Liver (tissue), 9 donors: ENCODE data around the gene LAMB3. TPM values are rescaled to one million over a fixed set of nuclear protein-coding genes. Genes with fewer than 3 reads are reported as not detected.

Experiments used
- DNase-seq: peaks from one replicate; pipeline ENCODE4 v3.0.0-alpha.2; 2017; ENCODE audit warnings: low spot score
- H3K27ac ChIP-seq, 2 donors: one replicate each; pipeline ENCODE4 v1.7.0; 2013; ENCODE audit warnings: inconsistent platforms in 2 of 2, low read length in 2 of 2, control low read depth in 1 of 2, low read depth in 1 of 2, mild to moderate bottlenecking in 1 of 2
- H3K27me3 ChIP-seq, 4 donors: one replicate each; pipeline versions ENCODE4 v1.6.1 to v1.7.0; 2013; ENCODE audit warnings: low read length in 3 of 4, inconsistent platforms in 1 of 4, mild to moderate bottlenecking in 1 of 4, moderate library complexity in 1 of 4; ENCODE audit not compliant: control insufficient read depth in 4 of 4, insufficient read depth in 4 of 4
- H3K36me3 ChIP-seq, 4 donors: one replicate each; pipeline versions ENCODE4 v1.6.1 to v1.7.0; 2013; ENCODE audit warnings: low read length in 3 of 4, mild to moderate bottlenecking in 3 of 4, low read depth in 1 of 4, moderate library complexity in 1 of 4; ENCODE audit not compliant: control insufficient read depth in 4 of 4, insufficient read depth in 3 of 4
- H3K4me1 ChIP-seq, 4 donors: one replicate each; pipeline versions ENCODE4 v1.6.1 to v1.7.0; 2013; ENCODE audit warnings: low read length in 3 of 4, mild to moderate bottlenecking in 3 of 4, moderate library complexity in 1 of 4; ENCODE audit not compliant: control insufficient read depth in 4 of 4, insufficient read depth in 4 of 4
- H3K4me3 ChIP-seq, 3 donors: one replicate each; pipeline versions ENCODE4 v1.6.1 to v1.7.0; 2013; ENCODE audit warnings: low read length in 3 of 3, control low read depth in 1 of 3, low read depth in 1 of 3, mild to moderate bottlenecking in 1 of 3
- H3K9ac ChIP-seq, 2 donors: one replicate each; pipeline ENCODE4 v1.7.0; 2013; ENCODE audit warnings: low read length in 2 of 2, mild to moderate bottlenecking in 2 of 2, moderate library complexity in 2 of 2, control low read depth in 1 of 2, low read depth in 1 of 2
- H3K9me3 ChIP-seq, 4 donors: one replicate each; pipeline versions ENCODE4 v1.6.1 to v1.7.0; 2013; ENCODE audit warnings: low read length in 3 of 4; ENCODE audit not compliant: control insufficient read depth in 4 of 4
- EGR1 ChIP-seq, 2 donors: IDR thresholded peaks; 2 replicates each; pipeline ENCODE4 v1.6.1; 2016 to 2018; ENCODE audit warnings: antibody characterized with exemption in 2 of 2, low read depth in 2 of 2
- FOXA1 ChIP-seq: IDR thresholded peaks from 2 replicates; pipeline ENCODE4 v1.6.1; 2016; ENCODE audit warnings: antibody characterized with exemption
- FOXA2 ChIP-seq: IDR thresholded peaks from 2 replicates; pipeline ENCODE4 v1.6.1; 2016; ENCODE audit warnings: antibody characterized with exemption
- GABPA ChIP-seq, 2 donors: IDR thresholded peaks in 1 of 2; conservative IDR thresholded peaks in 1 of 2; 2 replicates each; pipeline ENCODE4 v1.6.1; 2016; ENCODE audit warnings: antibody characterized with exemption in 2 of 2, mild to moderate bottlenecking in 1 of 2, moderate library complexity in 1 of 2
- HNF4A ChIP-seq, 2 donors: conservative IDR thresholded peaks; 2 replicates each; pipeline ENCODE4 v1.6.1; 2016; ENCODE audit warnings: antibody characterized with exemption in 2 of 2, mild to moderate bottlenecking in 2 of 2
- HNF4G ChIP-seq: IDR thresholded peaks from 2 replicates; pipeline ENCODE4 v1.6.1; 2016; ENCODE audit warnings: antibody characterized with exemption
- JUND ChIP-seq, 2 donors: IDR thresholded peaks; 2 replicates each; pipeline ENCODE4 v1.6.1; 2016; ENCODE audit warnings: antibody characterized with exemption in 2 of 2
- MAX ChIP-seq: IDR thresholded peaks from 2 replicates; pipeline ENCODE4 v1.6.1; 2016; ENCODE audit warnings: antibody characterized with exemption
- NR2F2 ChIP-seq: IDR thresholded peaks from 2 replicates; pipeline ENCODE4 v1.6.1; 2016; ENCODE audit warnings: antibody characterized with exemption
- RAD21 ChIP-seq, 2 donors: IDR thresholded peaks; 2 replicates each; pipeline ENCODE4 v1.6.1; 2016; ENCODE audit warnings: antibody characterized with exemption in 2 of 2, mild to moderate bottlenecking in 2 of 2
- RXRA ChIP-seq, 2 donors: IDR thresholded peaks; 2 replicates each; pipeline ENCODE4 v1.6.1; 2017 to 2018; ENCODE audit warnings: antibody characterized with exemption in 2 of 2, mild to moderate bottlenecking in 1 of 2
- SP1 ChIP-seq: IDR thresholded peaks from 2 replicates; pipeline ENCODE4 v1.6.1; 2018; ENCODE audit warnings: antibody characterized with exemption, mild to moderate bottlenecking
- TAF1 ChIP-seq: conservative IDR thresholded peaks from 2 replicates; pipeline ENCODE4 v1.6.1; 2016; ENCODE audit warnings: antibody characterized with exemption, mild to moderate bottlenecking
- YY1 ChIP-seq: IDR thresholded peaks from 2 replicates; pipeline ENCODE4 v1.6.1; 2016; ENCODE audit warnings: antibody characterized with exemption, mild to moderate bottlenecking
- WGBS: extraction: QIAGEN DNeasy Blood & Tissue Kit; methylation state at CpG from one replicate; pipeline ENCODE4 v1.1.7; 2013; 5-methylcytosine and 5-hydroxymethylcytosine counted together
- polyA plus RNA-seq, 2 donors: library from polyadenylated mRNA; stranded (reverse) in 1 of 2; unstranded in 1 of 2; fragments of 200-250 nt in 1 of 2; fragments of >200 nt in 1 of 2; fragmentation: Nextera tagmentation in 1 of 2; extraction: Ambion mirVana in 1 of 2; gene quantifications; one replicate each; pipeline versions ENCODE4 v1.2.1 to v1.2.3, GENCODE V29; 2013 to 2015
- total RNA-seq, 2 donors: library from RNA; depleted of rRNA; stranded (reverse); fragments of >200 nt; gene quantifications; one replicate each; pipeline ENCODE4 v1.2.3, GENCODE V29; 2014
- TF ChIP-seq, protein P1 (sequence below): IDR thresholded peaks from 2 replicates; pipeline ENCODE4 v1.6.1; 2016; ENCODE audit warnings: antibody characterized with exemption
- TF ChIP-seq, protein P2 (sequence below): fragments of 150-350 bp; IDR thresholded peaks from 2 replicates; pipeline ENCODE4 v1.5.1; 2017; ENCODE audit warnings: improper control_type of control experiment, low read depth, low read length; ENCODE audit not compliant: missing input control
- TF ChIP-seq, protein P3 (sequence below): IDR thresholded peaks from 2 replicates; pipeline ENCODE4 v1.6.1; 2016; ENCODE audit warnings: antibody characterized with exemption, mild to moderate bottlenecking
- TF ChIP-seq, protein P4 (sequence below): IDR thresholded peaks from 2 replicates; pipeline ENCODE4 v1.6.1; 2016; ENCODE audit warnings: antibody characterized with exemption
- donor health status: healthy.
- donor health status: healthy.
- donor health status: healthy.
- donor health status: healthy.
- donor health status: healthy.

LAMB3 gene
- total and polyA plus RNA-seq, 4 donors = 1.3 to 9.1 (median 5.6) TPM

DNA sequence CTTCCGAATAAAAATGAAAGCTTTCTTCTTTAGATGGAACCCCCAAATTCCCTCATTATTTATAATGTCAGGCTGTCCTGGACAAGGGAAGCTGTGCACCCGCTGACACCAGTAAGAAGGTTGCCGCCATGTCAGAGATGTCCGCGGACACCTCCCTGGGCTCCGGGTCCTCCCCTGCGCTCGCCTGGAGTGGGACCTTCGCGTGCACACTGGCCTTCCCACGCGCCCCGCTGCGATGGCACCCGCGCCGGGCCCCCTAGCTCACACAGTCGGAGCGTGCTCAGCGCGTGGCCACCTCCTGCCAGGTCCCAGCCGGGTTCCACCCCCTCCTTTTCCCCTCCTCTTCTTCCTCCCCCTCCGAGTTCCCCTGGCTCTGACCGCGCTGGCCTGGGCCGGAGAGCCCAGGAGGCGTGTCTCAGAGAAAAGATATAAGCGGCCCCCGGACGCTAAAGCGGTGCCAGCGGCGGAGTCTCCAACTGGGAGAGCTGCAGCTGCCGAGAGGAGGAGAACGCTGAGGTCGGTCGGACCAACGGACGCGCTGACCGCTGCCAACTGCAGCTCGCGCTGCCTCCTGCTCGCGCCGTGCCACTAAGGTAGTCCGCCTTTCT, 22.8 kb upstream of the LAMB3 start, which contains the start of gene G0S2 (continued):
- peak in 1 of 2 donors; percentile 41 for TF ChIP-seq JUND (IDR thresholded peaks at IDR 0.05)

DNA sequence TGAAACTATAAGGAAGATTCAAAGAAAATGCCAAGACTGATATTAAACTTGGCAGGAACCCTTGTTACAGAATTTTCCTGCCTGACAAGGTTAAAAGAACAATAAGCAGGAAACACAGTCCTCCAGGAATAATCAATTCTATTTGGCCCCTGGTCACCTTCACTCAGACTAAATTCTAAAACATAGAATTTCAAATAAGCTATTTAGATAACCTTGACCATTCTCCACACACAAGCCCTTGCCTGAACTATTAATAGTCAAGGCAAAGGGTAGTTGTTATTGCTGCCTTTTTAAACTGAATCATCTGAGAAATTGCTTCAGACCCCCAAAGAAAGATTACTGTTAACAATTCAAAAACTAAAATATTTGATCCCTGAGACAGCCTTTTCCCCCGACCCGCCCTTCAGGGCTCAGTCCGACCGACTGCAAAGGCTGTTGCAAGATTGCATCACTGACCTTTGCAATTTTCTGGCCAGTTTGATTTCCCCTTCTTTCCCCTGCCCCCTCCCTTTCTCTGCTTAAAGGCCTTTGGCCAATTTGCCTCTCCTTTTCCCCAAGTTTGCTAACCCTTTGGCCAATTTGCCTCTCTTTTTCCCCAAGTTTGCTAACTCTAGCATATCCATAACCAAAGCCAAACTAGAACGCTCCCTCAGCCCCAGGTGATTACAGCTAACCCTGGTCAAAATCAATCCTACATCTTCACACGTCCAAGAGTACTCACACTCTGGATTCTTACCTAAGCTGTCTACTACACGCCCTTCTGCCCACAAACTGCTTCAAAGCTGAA, 21.6 kb upstream of the LAMB3 start:
- TF ChIP-seq, protein P1, sequence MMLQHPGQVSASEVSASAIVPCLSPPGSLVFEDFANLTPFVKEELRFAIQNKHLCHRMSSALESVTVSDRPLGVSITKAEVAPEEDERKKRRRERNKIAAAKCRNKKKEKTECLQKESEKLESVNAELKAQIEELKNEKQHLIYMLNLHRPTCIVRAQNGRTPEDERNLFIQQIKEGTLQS = peak; percentile 97
- peak; percentile 72 for TF ChIP-seq SP1
- peak; percentile 72 for TF ChIP-seq MAX
- TF ChIP-seq YY1 = no peak
- peak; percentile 70 for TF ChIP-seq NR2F2
- peak; percentile 66 for TF ChIP-seq HNF4G
- TF ChIP-seq RAD21 (IDR thresholded peaks at IDR 0.05) = peak in 1 of 2 donors; percentile 27
- peak; percentile 7 to 45 for TF ChIP-seq JUND (IDR thresholded peaks at IDR 0.05)
- TF ChIP-seq, protein P2, sequence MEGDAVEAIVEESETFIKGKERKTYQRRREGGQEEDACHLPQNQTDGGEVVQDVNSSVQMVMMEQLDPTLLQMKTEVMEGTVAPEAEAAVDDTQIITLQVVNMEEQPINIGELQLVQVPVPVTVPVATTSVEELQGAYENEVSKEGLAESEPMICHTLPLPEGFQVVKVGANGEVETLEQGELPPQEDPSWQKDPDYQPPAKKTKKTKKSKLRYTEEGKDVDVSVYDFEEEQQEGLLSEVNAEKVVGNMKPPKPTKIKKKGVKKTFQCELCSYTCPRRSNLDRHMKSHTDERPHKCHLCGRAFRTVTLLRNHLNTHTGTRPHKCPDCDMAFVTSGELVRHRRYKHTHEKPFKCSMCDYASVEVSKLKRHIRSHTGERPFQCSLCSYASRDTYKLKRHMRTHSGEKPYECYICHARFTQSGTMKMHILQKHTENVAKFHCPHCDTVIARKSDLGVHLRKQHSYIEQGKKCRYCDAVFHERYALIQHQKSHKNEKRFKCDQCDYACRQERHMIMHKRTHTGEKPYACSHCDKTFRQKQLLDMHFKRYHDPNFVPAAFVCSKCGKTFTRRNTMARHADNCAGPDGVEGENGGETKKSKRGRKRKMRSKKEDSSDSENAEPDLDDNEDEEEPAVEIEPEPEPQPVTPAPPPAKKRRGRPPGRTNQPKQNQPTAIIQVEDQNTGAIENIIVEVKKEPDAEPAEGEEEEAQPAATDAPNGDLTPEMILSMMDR = no peak
- TF ChIP-seq TAF1 = peak; percentile 70
- no peak for TF ChIP-seq GABPA (IDR thresholded peaks at IDR 0.05 in 1 of 2, conservative IDR thresholded peaks at IDR 0.05 in 1 of 2)
- TF ChIP-seq FOXA1 = no peak
- TF ChIP-seq FOXA2 = peak; percentile 27
- TF ChIP-seq, protein P3, sequence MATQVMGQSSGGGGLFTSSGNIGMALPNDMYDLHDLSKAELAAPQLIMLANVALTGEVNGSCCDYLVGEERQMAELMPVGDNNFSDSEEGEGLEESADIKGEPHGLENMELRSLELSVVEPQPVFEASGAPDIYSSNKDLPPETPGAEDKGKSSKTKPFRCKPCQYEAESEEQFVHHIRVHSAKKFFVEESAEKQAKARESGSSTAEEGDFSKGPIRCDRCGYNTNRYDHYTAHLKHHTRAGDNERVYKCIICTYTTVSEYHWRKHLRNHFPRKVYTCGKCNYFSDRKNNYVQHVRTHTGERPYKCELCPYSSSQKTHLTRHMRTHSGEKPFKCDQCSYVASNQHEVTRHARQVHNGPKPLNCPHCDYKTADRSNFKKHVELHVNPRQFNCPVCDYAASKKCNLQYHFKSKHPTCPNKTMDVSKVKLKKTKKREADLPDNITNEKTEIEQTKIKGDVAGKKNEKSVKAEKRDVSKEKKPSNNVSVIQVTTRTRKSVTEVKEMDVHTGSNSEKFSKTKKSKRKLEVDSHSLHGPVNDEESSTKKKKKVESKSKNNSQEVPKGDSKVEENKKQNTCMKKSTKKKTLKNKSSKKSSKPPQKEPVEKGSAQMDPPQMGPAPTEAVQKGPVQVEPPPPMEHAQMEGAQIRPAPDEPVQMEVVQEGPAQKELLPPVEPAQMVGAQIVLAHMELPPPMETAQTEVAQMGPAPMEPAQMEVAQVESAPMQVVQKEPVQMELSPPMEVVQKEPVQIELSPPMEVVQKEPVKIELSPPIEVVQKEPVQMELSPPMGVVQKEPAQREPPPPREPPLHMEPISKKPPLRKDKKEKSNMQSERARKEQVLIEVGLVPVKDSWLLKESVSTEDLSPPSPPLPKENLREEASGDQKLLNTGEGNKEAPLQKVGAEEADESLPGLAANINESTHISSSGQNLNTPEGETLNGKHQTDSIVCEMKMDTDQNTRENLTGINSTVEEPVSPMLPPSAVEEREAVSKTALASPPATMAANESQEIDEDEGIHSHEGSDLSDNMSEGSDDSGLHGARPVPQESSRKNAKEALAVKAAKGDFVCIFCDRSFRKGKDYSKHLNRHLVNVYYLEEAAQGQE = no peak
- TF ChIP-seq, protein P4, sequence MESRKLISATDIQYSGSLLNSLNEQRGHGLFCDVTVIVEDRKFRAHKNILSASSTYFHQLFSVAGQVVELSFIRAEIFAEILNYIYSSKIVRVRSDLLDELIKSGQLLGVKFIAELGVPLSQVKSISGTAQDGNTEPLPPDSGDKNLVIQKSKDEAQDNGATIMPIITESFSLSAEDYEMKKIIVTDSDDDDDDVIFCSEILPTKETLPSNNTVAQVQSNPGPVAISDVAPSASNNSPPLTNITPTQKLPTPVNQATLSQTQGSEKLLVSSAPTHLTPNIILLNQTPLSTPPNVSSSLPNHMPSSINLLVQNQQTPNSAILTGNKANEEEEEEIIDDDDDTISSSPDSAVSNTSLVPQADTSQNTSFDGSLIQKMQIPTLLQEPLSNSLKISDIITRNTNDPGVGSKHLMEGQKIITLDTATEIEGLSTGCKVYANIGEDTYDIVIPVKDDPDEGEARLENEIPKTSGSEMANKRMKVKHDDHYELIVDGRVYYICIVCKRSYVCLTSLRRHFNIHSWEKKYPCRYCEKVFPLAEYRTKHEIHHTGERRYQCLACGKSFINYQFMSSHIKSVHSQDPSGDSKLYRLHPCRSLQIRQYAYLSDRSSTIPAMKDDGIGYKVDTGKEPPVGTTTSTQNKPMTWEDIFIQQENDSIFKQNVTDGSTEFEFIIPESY = peak; percentile 56
- peak; percentile 77 for TF ChIP-seq RXRA (IDR thresholded peaks at IDR 0.05)
- peak in 1 of 2 donors; percentile 59 for TF ChIP-seq EGR1 (IDR thresholded peaks at IDR 0.05; ENCODE audit: low read depth in 2 of 2)
- TF ChIP-seq HNF4A (conservative IDR thresholded peaks at IDR 0.05) = peak; percentile 77 to 83
- H3K9ac ChIP-seq = peak overlapping the region in 1 of 2 donors; percentile 10
- H3K27me3 ChIP-seq = no peaks in the 10 kb centered on the region
- DNase-seq = no peak
- H3K4me3 ChIP-seq = peak overlapping the region in 1 of 3 donors; percentile 65
- no peaks in the 10 kb centered on the region for H3K36me3 ChIP-seq
- peaks cover 11 to 65% (median 32%) of the 10 kb centered on the region in 4 donors for H3K4me1 ChIP-seq
- H3K9me3 ChIP-seq = no peaks in the 10 kb centered on the region
- WGBS = 18% methylated on average over 7 of the region's 7 CpGs
- H3K27ac ChIP-seq = peak overlapping the region; percentile 72 to 94
